Epithelial cell of prostate (primary cell): Measurements from ENCODE around the gene MACROH2A2.
A peak's percentile ranks its signal among the peaks of the same experiment; 100 is the strongest.

Experiments used
- DNase-seq: peaks from one replicate; pipeline ENCODE4 v3.0.0-alpha.2; 2011; ENCODE audit warnings: low read depth, low spot score
- H3K27ac ChIP-seq: fragments of 450-650 bp; 2 replicates; pipeline ENCODE4 v1.5.1; 2017; ENCODE audit warnings: mild to moderate bottlenecking

MACROH2A2 gene

GRCh38 chr10:70123817-70124216, 71.2 kb downstream of the MACROH2A2 start:
- no peak for DNase-seq
- H3K27ac ChIP-seq = no peak overlapping the region

- H3K27ac ChIP-seq = no peak overlapping the region
- no peak for DNase-seq
These were observed 71.8 kb downstream of the MACROH2A2 start for GRCh38 chr10:70124415-70124814.

- DNase-seq = no peak
- no peak overlapping the region for H3K27ac ChIP-seq
These were observed 72.3 kb downstream of the MACROH2A2 start for GRCh38 chr10:70124918-70125317.

- DNase-seq = no peak
These were observed 73.4 kb downstream of the MACROH2A2 start for GRCh38 chr10:70125918-70126552.

GRCh38 chr10:70126700-70127395, 74.2 kb downstream of the MACROH2A2 start:
- no peak for DNase-seq
- H3K27ac ChIP-seq = no peak overlapping the region

More at GRCh38 chr10:70125918-70126552, 73.4 kb downstream of the MACROH2A2 start:
- no peak overlapping the region for H3K27ac ChIP-seq

GRCh38 chr10:70130878-70131559, 78.4 kb downstream of the MACROH2A2 start:
- peak overlapping the region; percentile 81 for H3K27ac ChIP-seq
- DNase-seq = no peak

GRCh38 chr10:70131560-70131937, 78.9 kb downstream of the MACROH2A2 start:
- no peak for DNase-seq

GRCh38 chr10:70132098-70133029, 79.7 kb downstream of the MACROH2A2 start, which contains the start of gene AIFM2:
Gene AIFM2, minus strand, starts transcription at chr10:70132825. Its CDS starts 8,741 bp downstream, at chr10:70124084.
- no peak for DNase-seq
- H3K27ac ChIP-seq = peak within 1 kb of the TSS; percentile 81

More at GRCh38 chr10:70131560-70131937, 78.9 kb downstream of the MACROH2A2 start:
- peak overlapping the region; percentile 81 for H3K27ac ChIP-seq

- no peak overlapping the region for H3K27ac ChIP-seq
- no peak for DNase-seq
These were observed 82.4 kb downstream of the MACROH2A2 start for GRCh38 chr10:70135046-70135445.

GRCh38 chr10:70135684-70136083, 83.0 kb downstream of the MACROH2A2 start:
- DNase-seq = no peak
- H3K27ac ChIP-seq = no peak overlapping the region

- no peak overlapping the region for H3K27ac ChIP-seq
- no peak for DNase-seq
These were observed 84.5 kb downstream of the MACROH2A2 start for GRCh38 chr10:70137135-70137534.

- no peak for DNase-seq
- peak overlapping the region; percentile 73 for H3K27ac ChIP-seq
These were observed 85.6 kb downstream of the MACROH2A2 start for GRCh38 chr10:70137927-70138883.

GRCh38 chr10:70139151-70139996, 86.7 kb downstream of the MACROH2A2 start:
- peak overlapping the region; percentile 73 for H3K27ac ChIP-seq
- no peak for DNase-seq

- no peak for DNase-seq
These were observed 87.3 kb downstream of the MACROH2A2 start for GRCh38 chr10:70139997-70140250.

GRCh38 chr10:70140297-70140696, 87.7 kb downstream of the MACROH2A2 start:
- no peak for DNase-seq
- no peak overlapping the region for H3K27ac ChIP-seq

More at GRCh38 chr10:70139997-70140250, 87.3 kb downstream of the MACROH2A2 start:
- no peak overlapping the region for H3K27ac ChIP-seq

GRCh38 chr10:70142555-70142954, 89.9 kb downstream of the MACROH2A2 start:
- DNase-seq = no peak
- no peak overlapping the region for H3K27ac ChIP-seq

GRCh38 chr10:70144372-70145110, 91.9 kb downstream of the MACROH2A2 start:
- H3K27ac ChIP-seq = no peak overlapping the region
- no peak for DNase-seq
